Activated CD4-positive, alpha-beta T cell treated with anti-CD3 and anti-CD28 coated beads, Interleukin-2, amount 50 U/mL, for 48 hours (primary cell): Measurements from ENCODE around the gene TMC5.
A peak's percentile ranks its signal among the peaks of the same experiment; 100 is the strongest.

Source experiments
- DNase-seq, 2 experiments: peaks; one replicate each; pipeline ENCODE4 v3.0.0-alpha.2; 2020

Gene TMC5

DNA sequence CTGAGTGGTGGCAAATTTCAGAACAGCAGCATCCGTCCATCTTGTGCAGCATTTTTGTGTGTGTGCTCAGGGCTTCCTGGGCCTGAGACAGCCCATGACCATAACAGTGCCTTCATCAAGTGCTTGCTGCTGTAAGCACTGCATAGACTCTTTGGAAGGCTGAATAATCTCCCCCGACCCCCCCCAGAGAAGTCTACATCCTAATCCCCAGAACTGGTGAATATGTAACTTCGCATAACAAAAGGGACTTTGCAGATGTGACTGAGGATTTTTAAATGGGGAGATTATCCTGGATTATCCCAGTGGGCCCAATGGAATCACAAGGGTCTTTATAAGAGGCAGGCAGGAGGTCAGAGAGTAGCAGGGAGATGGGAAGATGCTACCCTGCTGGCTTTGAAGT lies 50.6 kb downstream of the TMC5 start:
- no peak for DNase-seq

DNA sequence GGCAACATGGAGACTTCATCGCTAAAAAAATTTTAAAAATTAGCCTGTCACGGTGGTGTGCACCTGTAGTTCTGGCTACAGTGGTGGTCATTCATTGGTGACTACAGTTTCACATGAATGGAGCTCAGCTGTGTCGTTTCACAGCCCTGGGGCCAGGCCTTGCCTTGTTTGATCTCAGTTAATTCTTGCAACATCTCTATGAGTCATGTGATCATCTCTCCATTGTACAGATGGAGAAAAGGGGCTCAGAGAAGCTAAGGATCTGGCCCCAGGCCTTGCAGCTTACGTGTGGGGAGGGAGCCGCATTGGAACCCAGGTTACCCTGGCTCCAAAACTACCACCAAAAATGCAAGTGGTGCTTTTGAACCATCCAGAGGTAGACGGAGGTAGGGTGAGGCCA lies 54.8 kb downstream of the TMC5 start:
- DNase-seq: no peak

- no peak for DNase-seq
Measured at GRCh38 chr16:19474617-19475016, 56.9 kb downstream of the TMC5 start.

- no peak for DNase-seq
Measured at GRCh38 chr16:19478505-19478904, 60.8 kb downstream of the TMC5 start.

DNA sequence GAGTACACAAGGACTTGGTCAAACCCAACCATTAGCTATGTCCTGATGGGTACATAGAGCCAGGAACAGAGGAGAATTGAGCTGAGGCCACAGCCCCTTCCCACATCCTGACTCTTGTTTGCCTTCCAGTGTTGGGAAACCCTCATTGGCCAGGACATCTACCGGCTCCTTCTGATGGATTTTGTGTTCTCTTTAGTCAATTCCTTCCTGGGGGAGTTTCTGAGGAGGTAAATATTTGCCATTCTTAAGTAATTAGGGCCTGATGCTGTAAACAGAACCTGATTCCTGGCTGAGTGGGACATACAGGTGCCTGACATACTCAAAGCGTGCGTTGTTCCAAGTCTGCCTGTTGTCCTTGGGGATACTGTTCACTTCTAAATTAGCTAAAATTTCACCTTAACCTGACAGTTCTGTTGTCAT lies 61.6 kb downstream of the TMC5 start:
- no peak for DNase-seq

DNA sequence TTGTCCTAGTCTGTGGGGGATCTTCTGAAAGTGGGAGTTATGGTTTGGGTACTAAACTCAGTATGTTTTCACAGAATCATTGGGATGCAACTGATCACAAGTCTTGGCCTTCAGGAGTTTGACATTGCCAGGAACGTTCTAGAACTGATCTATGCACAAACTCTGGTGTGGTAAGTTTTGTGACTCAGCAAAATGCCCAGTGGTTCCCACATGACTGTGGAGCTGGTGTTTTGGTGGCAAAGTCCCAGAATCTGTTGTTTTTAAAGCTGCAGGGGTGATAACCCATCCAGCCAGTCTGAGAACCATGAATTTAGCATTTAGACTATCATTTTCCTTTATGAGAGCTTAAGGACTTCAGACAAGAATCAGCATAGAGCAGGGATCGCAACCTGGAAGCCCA lies 63.6 kb downstream of the TMC5 start:
- DNase-seq: no peak

DNA sequence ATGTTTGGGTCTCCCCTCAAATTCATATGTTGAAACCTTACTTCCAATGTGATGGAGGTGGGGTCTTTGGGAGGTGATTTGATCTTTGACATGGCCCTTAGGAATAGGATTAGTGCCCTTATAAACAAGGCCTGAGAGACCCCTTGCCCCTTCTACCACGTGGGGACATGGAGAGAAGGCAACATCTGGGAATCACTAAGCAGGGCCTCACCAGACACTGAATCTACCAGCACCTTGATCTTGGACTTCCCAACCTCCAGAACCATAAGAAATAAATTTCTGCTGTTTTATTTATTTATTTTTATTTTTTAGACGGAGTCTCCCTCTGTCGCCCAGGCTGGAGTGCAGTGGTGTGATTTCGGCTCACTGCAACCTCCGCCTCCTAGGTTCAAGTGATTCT lies 64.1 kb downstream of the TMC5 start:
- DNase-seq: no peak

DNA sequence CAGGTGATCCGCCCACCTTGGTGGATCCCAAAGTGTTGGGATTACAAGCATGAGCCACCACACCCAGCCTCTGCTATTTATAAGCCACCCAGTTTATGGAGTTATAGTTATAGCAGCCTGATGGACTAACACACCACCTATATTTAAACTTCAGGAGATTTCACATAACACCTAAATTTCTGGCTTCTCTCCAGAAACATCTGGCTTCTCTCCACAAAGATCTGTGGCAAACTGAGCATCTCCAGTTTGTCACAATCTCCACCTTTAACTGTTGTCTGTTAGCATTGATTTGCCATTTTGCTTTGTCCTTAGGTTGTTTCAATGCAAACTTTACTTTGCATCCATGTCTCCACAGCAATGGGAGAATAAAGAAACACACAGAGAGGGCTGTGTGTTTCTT lies 64.6 kb downstream of the TMC5 start:
- no peak for DNase-seq

GRCh38 chr16:19484096-19484495 lies 66.4 kb downstream of the TMC5 start:
- no peak for DNase-seq

GRCh38 chr16:19485611-19486010 lies 67.9 kb downstream of the TMC5 start:
- no peak for DNase-seq

- no peak for DNase-seq
Measured at GRCh38 chr16:19486051-19486450, 68.4 kb downstream of the TMC5 start.

DNA sequence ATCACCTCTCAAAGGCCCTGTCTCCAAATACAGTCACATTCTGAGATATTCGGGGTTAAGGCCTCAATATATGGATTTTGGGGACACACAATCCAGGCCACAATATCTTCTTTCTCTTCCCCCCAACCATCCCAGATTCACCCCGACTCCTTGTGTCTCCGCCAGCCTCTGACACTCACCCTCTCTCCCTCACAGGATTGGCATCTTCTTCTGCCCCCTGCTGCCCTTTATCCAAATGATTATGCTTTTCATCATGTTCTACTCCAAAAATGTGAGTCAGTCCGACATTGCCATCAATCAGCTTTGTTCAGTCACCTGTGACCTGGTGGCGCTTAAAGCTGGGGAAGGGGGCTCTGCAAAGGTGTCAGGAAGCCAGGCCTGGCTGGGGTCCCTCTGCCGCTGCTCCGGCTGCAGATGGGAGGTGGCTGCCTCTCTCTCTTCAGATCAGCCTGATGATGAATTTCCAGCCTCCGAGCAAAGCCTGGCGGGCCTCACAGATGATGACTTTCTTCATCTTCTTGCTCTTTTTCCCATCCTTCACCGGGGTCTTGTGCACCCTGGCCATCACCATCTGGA lies 69.2 kb downstream of the TMC5 start:
- DNase-seq: no peak

GRCh38 chr16:19488213-19488640 lies 70.5 kb downstream of the TMC5 start:
- DNase-seq: no peak

GRCh38 chr16:19490619-19491018 lies 72.9 kb downstream of the TMC5 start:
- DNase-seq: no peak

GRCh38 chr16:19497176-19497575 lies 79.5 kb downstream of the TMC5 start:
- no peak for DNase-seq

DNA sequence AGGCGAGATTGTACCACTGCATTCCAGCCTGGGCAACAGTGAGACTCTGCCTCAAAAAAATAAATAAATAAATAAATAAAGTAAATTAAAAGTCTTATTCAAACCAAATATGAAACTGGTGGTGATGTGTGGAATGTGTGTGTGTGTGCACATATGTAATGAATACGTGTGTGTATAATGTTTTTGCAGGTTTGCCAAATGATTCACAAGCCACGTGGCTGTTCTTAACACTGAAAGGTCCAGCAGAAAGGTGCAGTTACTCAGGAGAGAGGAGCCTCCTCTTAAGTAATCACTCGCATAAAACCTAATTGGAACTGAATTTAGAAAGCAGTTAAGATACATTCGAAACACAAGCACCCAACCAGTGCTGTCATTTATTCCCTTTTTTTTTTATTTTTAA lies 81.3 kb downstream of the TMC5 start:
- no peak for DNase-seq

GRCh38 chr16:19499481-19499880 lies 81.8 kb downstream of the TMC5 start:
- no peak for DNase-seq

- DNase-seq: peak; percentile 69 to 78
Measured at GRCh38 chr16:19502395-19503131, 84.9 kb downstream of the TMC5 start.

- no peak for DNase-seq
Measured at GRCh38 chr16:19503461-19504075, 85.9 kb downstream of the TMC5 start.

GRCh38 chr16:19505600-19506303 lies 88.1 kb downstream of the TMC5 start:
- DNase-seq: no peak

- no peak for DNase-seq
Measured at GRCh38 chr16:19506965-19507364, 89.3 kb downstream of the TMC5 start.

GRCh38 chr16:19507867-19508266 lies 90.2 kb downstream of the TMC5 start:
- DNase-seq: no peak

DNA sequence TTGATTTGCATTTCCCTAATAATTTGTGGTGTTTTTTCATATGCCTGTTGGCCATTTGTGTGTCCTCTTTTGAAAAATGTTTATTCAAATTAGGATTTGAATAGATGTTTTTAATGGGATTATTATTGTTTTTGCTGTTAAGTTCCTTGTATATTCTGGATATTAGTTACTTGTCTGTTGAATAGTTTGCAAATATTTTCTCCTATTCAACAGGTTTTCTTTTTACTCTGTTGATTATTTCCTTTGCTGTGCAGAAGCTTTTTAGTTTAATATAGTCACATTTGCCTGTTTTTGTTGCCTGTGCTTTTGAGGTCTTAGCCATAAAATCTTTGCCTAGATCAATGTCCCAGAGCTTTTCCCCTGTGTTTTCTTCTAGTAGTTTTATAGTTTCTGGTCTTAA lies 94.6 kb downstream of the TMC5 start:
- DNase-seq: no peak
